Keratinocyte (primary cell): Measurements from ENCODE around the gene ZNF154.

Source experiments
- EZH2 ChIP-seq: IDR thresholded peaks from one replicate; pipeline ENCODE4 v1.6.1; 2012; ENCODE audit warnings: inconsistent platforms, mild to moderate bottlenecking, low read length, moderate library complexity
- TF ChIP-seq, protein P1 (sequence below), 3 experiments: IDR thresholded peaks in 1 of 3; conservative IDR thresholded peaks in 1 of 3; optimal IDR thresholded peaks in 1 of 3; 2 replicates in 2 of 3; 3 replicates in 1 of 3; pipeline versions ENCODE3 to v1.5.1; 2011; ENCODE audit warnings: low read length in 3 of 3, mild to moderate bottlenecking in 3 of 3, moderate library complexity in 2 of 3, control low read depth in 1 of 3, inconsistent platforms in 1 of 3; ENCODE audit not compliant: insufficient read depth in 2 of 3; ENCODE audit errors: extremely low read depth in 1 of 3

DNA sequence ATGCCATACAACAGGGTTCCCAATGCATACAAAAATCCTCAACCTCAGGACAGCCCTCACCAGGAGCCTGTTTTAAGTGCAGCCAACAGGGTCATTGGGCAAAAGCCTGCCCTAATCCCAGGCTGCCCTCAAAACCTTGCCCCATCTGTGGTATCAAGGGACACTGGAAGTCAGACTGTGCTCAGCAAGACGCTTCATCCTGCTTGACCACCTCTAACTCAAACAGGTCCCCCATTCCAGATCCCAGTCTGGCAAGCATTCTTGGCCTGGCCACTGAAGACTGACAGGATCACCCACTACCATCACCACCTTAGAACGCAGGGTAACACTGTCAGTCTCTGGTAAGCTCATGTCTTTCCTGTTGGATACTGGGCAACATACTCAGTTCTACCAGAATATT is 55.3 kb downstream of the ZNF154 start:
- TF ChIP-seq EZH2: no peak
- TF ChIP-seq, protein P1, sequence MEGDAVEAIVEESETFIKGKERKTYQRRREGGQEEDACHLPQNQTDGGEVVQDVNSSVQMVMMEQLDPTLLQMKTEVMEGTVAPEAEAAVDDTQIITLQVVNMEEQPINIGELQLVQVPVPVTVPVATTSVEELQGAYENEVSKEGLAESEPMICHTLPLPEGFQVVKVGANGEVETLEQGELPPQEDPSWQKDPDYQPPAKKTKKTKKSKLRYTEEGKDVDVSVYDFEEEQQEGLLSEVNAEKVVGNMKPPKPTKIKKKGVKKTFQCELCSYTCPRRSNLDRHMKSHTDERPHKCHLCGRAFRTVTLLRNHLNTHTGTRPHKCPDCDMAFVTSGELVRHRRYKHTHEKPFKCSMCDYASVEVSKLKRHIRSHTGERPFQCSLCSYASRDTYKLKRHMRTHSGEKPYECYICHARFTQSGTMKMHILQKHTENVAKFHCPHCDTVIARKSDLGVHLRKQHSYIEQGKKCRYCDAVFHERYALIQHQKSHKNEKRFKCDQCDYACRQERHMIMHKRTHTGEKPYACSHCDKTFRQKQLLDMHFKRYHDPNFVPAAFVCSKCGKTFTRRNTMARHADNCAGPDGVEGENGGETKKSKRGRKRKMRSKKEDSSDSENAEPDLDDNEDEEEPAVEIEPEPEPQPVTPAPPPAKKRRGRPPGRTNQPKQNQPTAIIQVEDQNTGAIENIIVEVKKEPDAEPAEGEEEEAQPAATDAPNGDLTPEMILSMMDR (optimal IDR thresholded peaks at IDR 0.05 in 1 of 3, IDR thresholded peaks at IDR 0.05 in 1 of 3, conservative IDR thresholded peaks at IDR 0.05 in 1 of 3; ENCODE audit: extremely low read depth in 1 of 3, insufficient read depth in 2 of 3, low read length in 3 of 3): no peak
